ENCODE data around the gene PRKCH. TPM values are rescaled to one million over a fixed set of nuclear protein-coding genes. Genes with fewer than 3 reads are reported as not detected.
"Not testable (repeated sequence)": the region's sequence is repeated elsewhere in the genome, so short reads cannot be mapped to it uniquely, and the experiment has no call there.

PRKCH gene
- polyA plus RNA-seq, 5 donors: 29.5 to 47.5 (median 45.7) TPM

- no peak for DNase-seq
These were observed 206.1 kb downstream of the PRKCH start for GRCh38 chr14:61527325-61528100.

- DNase-seq: no peak
These were observed 207.2 kb downstream of the PRKCH start for GRCh38 chr14:61528591-61529021.

DNA sequence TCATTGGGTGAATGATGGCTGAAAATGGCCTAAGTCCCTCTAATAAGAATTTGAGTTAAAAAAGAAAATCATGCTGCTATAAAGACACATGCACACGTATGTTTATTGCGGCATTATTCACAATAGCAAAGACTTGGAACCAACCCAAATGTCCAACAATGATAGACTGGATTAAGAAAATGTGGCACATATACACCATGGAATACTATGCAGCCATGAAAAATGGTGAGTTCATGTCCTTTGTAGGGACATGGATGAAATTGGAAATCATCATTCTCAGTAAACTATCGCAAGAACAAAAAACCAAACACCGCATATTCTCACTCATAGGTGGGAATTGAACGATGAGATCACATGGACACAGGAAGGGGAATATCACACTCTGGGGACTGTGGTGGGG, 208.0 kb downstream of the PRKCH start:
- DNase-seq: not testable (repeated sequence)

GRCh38 chr14:61530296-61530695, 208.9 kb downstream of the PRKCH start:
- DNase-seq: no peak

- DNase-seq: no peak
These were observed 209.5 kb downstream of the PRKCH start for GRCh38 chr14:61530896-61531295.

DNA sequence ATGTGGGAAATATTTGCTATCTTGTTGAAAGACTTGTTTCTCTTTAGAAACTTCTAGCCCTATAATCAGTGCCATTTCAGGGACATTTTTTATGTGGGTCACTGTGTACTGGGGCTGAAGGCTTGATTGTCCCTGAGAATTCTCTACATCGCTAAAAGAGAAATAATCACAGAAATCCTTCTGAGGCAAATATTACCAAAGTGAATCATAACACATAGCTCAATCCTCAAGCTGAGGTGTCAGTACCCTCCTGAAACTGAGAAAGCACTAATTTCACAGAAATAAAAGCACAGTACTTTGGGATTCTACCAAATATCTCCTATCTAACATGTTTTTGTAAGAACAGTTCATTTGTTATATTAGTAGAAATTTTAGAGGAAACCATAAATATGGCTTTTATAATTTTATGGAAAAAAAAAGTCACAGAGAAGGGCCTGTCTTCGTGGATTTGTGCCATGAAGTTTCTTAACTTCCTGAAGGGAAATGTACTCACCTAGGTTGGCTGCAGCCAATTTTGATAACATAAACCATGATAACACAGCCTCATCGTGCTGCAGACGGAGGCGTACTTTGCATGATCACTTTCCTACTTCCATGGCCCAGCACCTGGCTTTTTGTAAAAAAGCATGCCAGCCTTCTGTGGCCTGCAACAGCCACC, 210.2 kb downstream of the PRKCH start:
- no peak for DNase-seq

DNA sequence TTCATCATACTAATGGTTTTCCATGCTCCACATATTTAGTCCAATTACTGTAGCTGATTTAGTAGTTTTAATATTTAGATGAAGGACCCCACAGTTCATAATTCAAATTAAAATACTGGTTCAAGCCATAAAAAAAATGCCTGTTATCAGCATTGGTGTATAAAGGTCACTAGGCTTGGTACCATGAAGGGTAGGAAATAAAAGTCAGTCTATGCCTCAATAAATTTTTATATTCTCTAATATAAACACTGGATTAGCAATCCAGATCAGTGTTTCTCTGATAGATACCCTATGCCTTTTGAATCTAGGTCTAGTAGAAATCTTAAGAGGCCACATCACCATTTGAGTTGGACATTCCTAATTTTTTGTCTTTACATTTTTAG, 210.7 kb downstream of the PRKCH start:
- DNase-seq: no peak

GRCh38 chr14:61532763-61533162, 211.4 kb downstream of the PRKCH start:
- no peak for DNase-seq

DNA sequence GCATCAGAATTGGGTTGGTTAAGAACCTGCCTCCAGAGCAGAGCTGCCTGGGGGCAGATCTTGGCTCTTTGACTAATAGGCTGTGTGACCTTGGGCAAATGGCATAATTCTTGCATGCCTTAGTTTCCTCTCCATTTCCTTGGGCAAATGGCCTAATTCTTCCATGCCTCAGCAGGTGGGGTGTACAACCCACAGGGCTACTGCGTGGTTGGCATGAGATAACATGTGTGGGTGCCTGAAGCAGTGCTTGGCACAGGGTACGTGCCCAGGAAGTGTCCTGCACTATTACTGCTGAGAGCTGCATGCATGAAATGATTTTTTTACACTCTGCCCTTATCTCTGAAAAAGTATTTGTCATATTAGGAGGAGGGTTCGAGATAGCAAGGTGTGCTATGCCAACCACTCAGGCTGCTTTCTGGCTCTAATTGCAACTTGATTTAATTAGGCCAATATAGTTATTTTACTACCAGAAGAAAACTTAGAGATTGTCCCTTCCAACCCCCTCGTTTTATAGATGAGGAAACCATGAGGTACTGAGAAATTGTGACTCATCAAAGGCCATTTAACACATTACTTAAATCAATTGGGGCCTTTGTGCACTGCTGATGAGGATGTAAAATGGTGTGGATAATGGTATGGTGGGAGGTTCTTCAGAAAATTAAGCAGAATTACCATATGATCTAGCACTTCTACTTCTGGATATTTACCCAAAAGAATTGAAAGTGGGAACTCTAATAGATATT, 212.3 kb downstream of the PRKCH start:
- no peak for DNase-seq

DNA sequence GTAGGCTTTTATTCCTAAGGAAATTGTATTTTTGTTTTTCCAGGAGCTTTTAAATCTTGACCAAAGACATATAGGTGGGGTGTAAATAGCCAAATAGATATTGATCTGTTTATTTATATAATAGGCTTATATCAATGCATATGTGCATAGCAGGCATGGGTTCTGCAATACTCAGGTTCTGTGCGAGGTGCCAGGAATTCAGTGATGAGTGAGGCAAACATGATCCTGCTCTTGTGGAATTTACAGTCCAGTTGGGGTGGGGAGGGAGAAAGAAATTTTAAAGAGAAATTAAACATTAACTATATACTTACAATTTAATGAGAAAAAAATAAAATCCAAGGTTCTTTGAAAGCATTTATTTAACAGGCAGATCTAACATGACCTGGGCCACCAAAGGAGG, 213.7 kb downstream of the PRKCH start:
- DNase-seq: no peak

DNA sequence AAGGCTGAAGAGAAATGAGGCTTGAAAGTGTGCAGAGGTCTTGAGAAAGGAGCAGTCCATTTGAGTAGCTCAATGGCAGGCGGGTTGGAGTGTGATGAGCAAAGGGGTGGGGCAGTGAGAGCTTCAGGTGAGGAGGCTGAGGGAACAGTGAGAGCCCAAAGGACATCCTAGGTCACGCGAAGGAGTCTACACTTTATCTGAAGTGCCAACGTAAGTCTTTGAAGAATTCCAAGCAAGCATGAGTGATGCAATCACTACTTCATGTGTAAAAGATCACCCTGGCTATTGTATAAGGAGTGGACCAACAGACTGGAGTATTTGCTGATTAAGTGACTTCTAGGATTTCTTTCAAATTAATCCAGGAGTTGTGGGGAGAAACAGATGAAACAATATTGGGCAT, 214.1 kb downstream of the PRKCH start:
- DNase-seq: no peak

DNA sequence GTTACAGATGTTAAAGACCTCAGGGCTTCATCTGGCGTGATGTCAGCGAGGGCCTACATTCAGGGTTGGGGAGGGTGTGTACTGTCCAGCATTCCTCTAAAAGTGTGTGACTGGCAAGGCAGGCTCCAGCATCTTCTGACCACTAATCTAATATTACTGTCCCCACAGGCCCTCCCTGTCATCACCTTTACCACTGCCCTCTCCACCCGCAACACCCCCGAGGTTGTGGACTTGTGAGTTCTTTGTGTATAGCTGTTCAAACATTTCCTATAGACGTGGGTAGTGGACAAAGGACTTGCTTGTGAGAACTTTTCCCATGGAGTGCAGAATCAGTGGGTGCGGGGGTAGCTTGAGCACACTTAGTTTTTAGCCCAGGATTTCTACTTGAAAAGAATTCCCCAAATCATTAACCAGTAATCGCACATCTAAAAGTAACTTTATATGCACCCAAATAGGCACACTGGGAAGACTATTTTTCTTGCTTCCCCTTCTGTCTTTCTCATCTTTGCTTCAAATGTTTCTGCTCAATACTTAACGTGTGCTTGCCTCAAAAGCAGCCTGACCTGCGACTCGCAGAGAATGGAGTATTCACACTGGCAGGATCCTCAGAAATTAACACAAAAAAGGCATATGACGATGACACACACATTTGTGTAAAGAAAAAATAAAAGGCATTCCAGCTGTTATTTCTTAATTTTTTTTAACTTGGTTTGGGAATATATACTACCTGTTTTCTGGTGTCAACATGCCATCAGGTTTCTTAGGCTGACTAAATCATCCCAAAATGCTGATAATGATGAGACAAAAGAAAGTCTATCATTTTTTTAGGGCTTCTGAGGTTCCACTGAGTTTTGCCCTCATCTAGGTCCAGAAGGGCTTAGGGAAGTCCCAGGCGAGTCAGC, 215.5 kb downstream of the PRKCH start:
- no peak for DNase-seq

DNA sequence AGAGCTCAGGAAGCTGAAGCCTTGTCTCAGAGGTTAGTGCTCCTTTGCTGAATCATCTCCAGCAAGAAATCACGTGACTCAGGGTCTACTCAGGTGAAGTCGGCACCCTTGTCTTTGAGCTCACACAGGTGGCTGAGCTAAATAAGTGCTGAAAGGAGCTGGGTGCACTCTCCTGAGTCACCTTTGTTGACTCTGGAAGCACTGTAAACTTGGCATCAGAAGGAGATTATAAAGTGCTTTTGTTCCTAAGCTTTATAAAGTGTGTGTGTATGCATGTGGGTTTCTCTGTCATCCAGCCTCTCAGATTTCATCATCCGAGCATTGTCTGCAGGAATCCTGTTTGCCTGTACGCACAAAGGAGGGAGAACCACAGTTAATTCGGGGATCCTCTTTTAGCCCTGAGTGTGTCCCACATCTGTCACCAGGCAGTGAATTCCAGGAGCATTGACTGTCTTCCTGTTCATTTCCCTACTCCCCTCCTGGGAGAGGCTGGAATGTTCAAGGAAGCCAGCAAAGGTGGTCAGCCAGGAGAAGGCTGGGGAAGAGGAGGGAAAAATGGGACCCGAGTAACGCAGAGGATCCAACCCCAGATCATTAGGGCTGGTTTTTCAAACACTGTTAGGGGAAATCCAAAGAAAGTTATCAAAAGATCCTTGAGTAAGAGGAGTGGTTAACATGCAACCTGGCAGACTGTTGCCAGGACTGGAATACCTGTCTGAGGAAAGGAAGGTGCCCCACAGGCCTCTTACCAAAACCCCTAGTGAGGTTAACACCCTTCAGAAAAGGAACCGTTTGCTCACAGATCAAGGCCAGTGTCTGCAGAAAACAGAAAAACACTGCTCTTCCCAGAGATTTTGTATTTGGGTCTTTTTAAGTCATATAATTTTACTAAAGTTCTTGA, 216.4 kb downstream of the PRKCH start:
- no peak for DNase-seq

DNA sequence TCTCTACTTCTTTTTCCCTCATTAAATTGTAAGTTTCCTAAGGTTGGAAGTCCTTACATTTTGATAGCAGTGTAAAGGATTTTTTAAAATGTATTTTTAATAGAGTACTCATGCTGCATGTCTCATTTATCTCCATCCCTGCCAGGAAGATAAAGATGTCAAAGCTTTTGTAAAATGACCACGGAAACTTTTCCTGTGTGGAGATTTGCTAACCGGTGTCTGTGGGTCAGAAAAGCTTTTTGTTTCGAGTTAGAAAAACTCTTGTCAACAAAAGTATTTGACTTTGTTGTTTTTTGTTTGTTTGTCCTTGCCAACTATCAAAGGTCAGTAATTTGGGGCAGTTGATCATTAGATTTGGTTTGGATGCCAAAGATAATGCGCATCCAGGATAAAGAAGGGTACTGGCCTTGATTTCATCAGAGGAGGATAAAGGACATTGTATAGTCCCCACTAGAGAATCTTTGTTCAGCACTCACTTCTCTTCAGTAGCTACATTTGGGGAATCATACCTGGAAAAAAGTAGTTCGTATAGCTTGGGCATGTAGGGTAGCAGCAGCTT, 217.2 kb downstream of the PRKCH start:
- no peak for DNase-seq

DNA sequence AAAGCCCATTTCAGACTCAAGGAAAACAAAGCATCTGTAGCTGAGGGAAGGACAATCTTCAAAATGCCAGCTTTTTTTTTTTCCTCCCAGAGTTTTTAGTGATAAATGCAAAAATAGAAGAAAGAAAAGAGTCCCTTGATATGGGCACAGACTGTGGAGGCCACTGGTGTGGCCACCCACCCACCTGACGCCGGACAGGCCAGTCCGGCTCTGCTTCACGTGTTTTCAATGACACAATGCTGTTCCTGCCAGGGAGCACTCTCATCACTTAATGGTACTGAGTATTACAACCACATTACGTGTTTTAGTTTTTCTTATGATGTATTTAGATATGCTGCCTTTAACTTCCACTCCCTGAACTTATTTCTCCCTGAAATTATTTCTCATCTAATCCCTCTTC, 218.3 kb downstream of the PRKCH start:
- DNase-seq: no peak

DNA sequence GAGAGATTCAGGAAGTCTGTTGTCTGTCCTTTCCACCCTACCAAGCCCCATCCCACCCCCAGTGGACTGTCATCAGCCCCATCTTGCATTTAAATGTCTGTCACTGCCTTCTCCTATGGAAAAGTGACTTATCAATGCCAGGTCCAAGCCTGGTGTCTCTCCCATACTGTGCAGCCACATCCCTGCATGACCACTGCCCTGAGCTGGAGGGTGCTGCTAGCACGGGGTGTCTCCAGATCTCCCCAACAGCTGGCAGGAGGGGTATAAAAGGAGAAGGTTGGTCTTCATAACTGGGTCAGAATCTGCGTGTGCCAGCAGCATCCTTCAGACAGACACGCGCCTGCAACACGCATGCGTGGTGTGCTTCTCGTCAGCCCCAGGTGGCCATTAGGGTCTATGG, 219.6 kb downstream of the PRKCH start:
- no peak for DNase-seq

DNA sequence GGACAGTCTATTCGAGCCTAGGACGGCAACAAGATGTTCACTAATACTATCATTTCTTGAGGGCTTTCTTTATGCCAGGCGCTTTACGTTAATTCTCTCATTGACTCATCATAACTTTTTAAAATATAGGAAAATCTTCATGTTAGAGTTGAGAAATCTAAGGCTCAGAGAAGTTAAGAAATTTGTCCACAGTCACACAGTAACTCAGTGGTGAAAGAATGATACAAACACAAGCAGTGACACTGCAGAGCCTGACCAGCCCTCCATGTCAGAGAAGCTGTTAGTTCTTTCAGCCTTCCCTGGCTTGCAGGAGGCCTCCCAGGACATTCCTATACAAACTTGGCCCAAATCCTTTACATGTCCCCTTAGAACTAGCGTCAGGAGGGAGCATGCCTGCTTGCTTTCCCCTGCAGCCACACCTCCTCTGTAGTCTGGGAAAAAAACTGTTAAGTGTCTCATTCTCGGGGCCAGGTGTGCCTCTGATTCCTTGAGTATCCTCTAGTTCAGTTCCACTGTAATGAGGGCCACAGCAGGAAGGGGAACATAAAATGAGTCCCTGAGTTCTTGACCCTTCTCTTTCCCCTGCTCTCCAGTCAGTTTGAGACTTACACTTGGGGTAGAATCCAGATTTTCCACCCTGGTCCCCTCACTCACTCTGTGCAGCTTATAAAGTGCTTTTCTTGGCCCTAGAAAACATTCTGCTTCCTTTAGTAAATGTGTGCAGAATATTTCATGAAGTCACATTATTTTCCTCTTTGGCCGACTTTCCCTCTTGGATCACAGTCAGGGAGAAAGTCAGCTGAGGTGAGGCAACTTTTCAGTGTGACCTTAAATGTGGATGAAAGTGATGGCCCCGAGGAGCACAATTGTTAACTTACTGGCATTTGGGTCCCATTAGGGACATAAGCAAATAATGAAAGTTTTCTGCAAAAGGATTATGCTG, 221.7 kb downstream of the PRKCH start:
- DNase-seq: no peak

DNA sequence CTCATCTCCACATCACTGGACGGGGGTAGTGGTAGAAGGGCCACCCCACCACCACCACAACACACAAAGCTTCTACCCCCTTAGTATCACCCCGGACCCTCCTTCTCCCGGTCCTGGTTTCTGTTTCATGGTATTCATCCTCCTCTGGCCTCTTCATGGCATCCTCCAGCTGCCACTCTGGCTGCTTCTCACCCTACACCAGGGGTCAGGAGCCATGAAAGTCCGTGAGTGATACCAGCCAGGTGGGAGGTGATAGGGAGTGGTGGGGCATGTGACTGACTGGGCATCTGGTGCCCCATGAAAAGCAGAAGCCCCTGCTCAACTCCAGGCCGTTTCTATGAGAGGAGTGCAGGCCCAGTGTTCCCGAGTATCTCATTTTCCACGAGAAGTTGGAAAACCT, 222.6 kb downstream of the PRKCH start:
- no peak for DNase-seq
